Psoas muscle (tissue), 8 donors: ENCODE measurements around the gene ALS2CL. TPM values are rescaled to one million over a fixed set of nuclear protein-coding genes. Genes with fewer than 3 reads are reported as not detected.

Experiments used
- ATAC-seq, 4 donors: fragments of 200-7000 bp; cut with Tn5 transposase; one replicate each; pipeline ENCODE4 v1.9.1; 2020; ENCODE audit warnings: moderate library complexity in 3 of 4, mild to moderate bottlenecking in 2 of 4
- DNase-seq, 2 donors: peaks; one replicate each; pipeline ENCODE4 v3.0.0-alpha.2; 2020
- H3K27ac ChIP-seq: fragments of 200-600 bp; one replicate; pipeline ENCODE4 v1.8.0; 2022
- H3K27me3 ChIP-seq, 3 donors: fragments of 200-600 bp in 1 of 3; one replicate each; pipeline versions ENCODE4 v1.6.1 to v1.8.0; 2013 to 2022; ENCODE audit warnings: low read length in 2 of 3, mild to moderate bottlenecking in 2 of 3, moderate library complexity in 1 of 3; ENCODE audit not compliant: insufficient read depth in 3 of 3
- H3K36me3 ChIP-seq, 2 donors: fragments of 200-600 bp in 1 of 2; one replicate each; pipeline versions ENCODE4 v1.6.1 to v1.8.0; 2013 to 2022; ENCODE audit warnings: low read depth in 1 of 2, mild to moderate bottlenecking in 1 of 2, moderate library complexity in 1 of 2; ENCODE audit not compliant: insufficient read depth in 1 of 2
- H3K4me1 ChIP-seq: fragments of 200-600 bp; one replicate; pipeline ENCODE4 v1.8.0; 2022
- H3K4me3 ChIP-seq: fragments of 200-600 bp; one replicate; pipeline ENCODE4 v1.8.0; 2022; ENCODE audit warnings: mild to moderate bottlenecking
- H3K9me3 ChIP-seq: fragments of 200-600 bp; one replicate; pipeline ENCODE4 v1.8.0; 2022
- CTCF ChIP-seq: fragments of 200-600 bp; IDR thresholded peaks from one replicate; pipeline ENCODE4 v1.8.0; 2022; ENCODE audit warnings: antibody characterized with exemption
- WGBS, 3 donors: extraction: QIAGEN DNeasy Blood & Tissue Kit; methylation state at CpG; one replicate each; pipeline versions ENCODE4 v1.1.6 to v1.1.7; 2013; 5-methylcytosine and 5-hydroxymethylcytosine counted together
- intact Hi-C, 2 donors: fragments of 100-400 bp; cut with DNase I; formaldehyde crosslinking; loops; one replicate each; pipeline versions ENCODE4 v1.11.0 to v1.14.2; 2022
- polyA plus RNA-seq, 3 donors: library from polyadenylated mRNA; stranded (reverse); fragments of 200-250 nt; gene quantifications; one replicate each; pipeline ENCODE4 v1.2.3, GENCODE V29; 2013
- total RNA-seq, 4 donors: library from RNA; stranded (reverse); fragmentation: NEBNext Ultra II Directional in 2 of 4; extraction: Animal tissue kit (Norgen Biotek cat#: 25700) in 2 of 4; gene quantifications; one replicate each; pipeline versions ENCODE4 v1.2.1 to v1.2.4, GENCODE V29; 2021 to 2023
- donor health status: healthy with polysubstance abuse.
- donor health status: DM: no; HTN: no; CAD: no; lungs with moderate emphysema.
- donor health status: Bipolar disorder and iron deficiency.
- donor health status: healthy.
- donor health status: DM: yes; HTN: yes; CAD: no.
- donor health status: DM: no; HTN: no; CAD: no.
- donor health status: DM: no; HTN: no; CAD: no.
- donor health status: DM: yes; HTN: yes; CAD: no.

The ALS2CL gene
- total and polyA plus RNA-seq, 7 donors = 5.0 to 10.1 (median 6.3) TPM

- intact Hi-C loops = no loop called here
- H3K4me1 ChIP-seq = no peaks in the 10 kb centered on the region
These were observed 24.2 kb upstream of the ALS2CL start, which contains the start of gene PRSS50 for GRCh38 chr3:46717447-46718231. Gene PRSS50, minus strand, starts transcription at chr3:46717869. Its CDS starts 45 bp downstream, at chr3:46717824.

DNA sequence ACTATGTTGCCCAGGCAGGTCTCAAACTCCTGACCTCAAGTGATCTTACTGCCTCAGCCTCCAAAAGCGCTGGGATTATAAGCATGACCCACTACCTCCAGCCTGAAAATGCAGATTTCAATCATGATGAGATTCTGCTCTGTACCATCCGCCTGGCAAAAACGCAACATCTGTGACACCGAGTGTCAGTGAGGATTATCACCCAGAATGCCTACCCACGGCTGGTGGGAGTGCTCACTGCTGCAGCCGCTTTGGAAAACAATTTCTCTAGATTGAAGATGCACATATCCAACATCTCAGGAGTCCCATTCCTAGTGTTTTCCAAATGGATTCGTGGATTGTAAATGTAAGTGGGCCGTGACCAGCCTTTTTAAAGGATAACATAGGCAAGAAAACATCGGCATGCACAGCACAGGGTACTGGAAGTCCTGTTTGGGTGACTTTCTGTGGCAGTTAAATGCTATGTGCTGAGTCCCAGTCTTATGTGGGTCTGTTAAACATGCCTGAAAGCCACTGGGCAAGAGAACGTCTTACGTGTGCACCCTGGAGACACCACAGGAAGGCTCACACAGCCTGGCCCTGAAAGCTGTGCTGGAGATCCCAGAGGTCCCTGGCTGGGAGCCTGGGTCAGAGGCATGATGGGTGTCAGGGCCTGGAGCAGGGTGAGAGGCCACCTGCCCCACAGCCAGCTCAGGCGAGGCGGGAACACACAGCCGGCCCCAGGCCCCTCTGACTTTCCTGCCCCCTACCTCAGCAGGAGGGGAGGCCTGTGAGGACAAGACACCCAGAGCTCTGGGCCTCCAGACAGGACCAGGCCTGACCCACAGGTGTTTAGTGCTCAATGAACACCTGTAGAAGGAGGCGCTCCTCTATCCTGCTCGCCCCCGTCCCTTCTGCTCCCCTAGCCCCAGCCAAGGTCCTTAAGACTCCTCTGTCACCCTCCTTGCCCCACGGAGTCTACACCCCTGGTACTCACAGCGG lies 23.3 kb upstream of the ALS2CL start:
- peaks cover 0 to 8% (median 3%) of the 10 kb centered on the region in 3 donors for H3K27me3 ChIP-seq
- intact Hi-C loops = no loop called here
- TF ChIP-seq CTCF = no peak

More at GRCh38 chr3:46717447-46718231, 24.2 kb upstream of the ALS2CL start, which contains the start of gene PRSS50:
- H3K27ac ChIP-seq = no peak within 1 kb of the TSS
- H3K36me3 ChIP-seq = no peaks in the 10 kb centered on the region
- TF ChIP-seq CTCF = no peak
- H3K27me3 ChIP-seq = peaks cover 0 to 8% (median 3%) of the 10 kb centered on the region in 3 donors
- H3K9me3 ChIP-seq = no peaks in the 10 kb centered on the region
- DNase-seq = peak in 1 of 2 donors; percentile 47
- no peak within 1 kb of the TSS for H3K4me3 ChIP-seq
- peak in 2 of 4 donors; percentile 43 to 65 for ATAC-seq
- 46 to 62% (median 55%) methylated on average over 47 to 61 of the region's 61 CpGs for WGBS, 3 donors

GRCh38 chr3:46715507-46716175 lies 22.2 kb upstream of the ALS2CL start:
- WGBS, 3 donors = 86 to 88% (median 88%) methylated on average over 11 of the region's 11 CpGs
- Histone ChIP-seq H3K9me3 (no peaks in the 10 kb centered on the region), H3K36me3 (no peaks in the 10 kb centered on the region), H3K4me1 (peaks cover 7% of the 10 kb centered on the region), H3K27ac (no peak overlapping the region), H3K4me3 (no peak overlapping the region), H3K27me3 (peaks cover 0 to 8% (median 3%) of the 10 kb centered on the region in 3 donors)
- intact Hi-C loops = no loop called here
- TF ChIP-seq CTCF = no peak
- DNase-seq (peak in 1 of 2 donors; percentile 41), ATAC-seq (no peak)

More for the DNA sequence above, 23.3 kb upstream of the ALS2CL start:
- ATAC-seq (no peak), DNase-seq (peak in 1 of 2 donors; percentile 39)
- 81 to 87% (median 86%) methylated on average over 19 of the region's 19 CpGs for WGBS, 3 donors
- no peaks in the 10 kb centered on the region for H3K36me3 ChIP-seq
- H3K4me1 ChIP-seq = peaks cover under 1% of the 10 kb centered on the region
- H3K4me3 ChIP-seq = no peak overlapping the region
- no peaks in the 10 kb centered on the region for H3K9me3 ChIP-seq
- no peak overlapping the region for H3K27ac ChIP-seq

DNA sequence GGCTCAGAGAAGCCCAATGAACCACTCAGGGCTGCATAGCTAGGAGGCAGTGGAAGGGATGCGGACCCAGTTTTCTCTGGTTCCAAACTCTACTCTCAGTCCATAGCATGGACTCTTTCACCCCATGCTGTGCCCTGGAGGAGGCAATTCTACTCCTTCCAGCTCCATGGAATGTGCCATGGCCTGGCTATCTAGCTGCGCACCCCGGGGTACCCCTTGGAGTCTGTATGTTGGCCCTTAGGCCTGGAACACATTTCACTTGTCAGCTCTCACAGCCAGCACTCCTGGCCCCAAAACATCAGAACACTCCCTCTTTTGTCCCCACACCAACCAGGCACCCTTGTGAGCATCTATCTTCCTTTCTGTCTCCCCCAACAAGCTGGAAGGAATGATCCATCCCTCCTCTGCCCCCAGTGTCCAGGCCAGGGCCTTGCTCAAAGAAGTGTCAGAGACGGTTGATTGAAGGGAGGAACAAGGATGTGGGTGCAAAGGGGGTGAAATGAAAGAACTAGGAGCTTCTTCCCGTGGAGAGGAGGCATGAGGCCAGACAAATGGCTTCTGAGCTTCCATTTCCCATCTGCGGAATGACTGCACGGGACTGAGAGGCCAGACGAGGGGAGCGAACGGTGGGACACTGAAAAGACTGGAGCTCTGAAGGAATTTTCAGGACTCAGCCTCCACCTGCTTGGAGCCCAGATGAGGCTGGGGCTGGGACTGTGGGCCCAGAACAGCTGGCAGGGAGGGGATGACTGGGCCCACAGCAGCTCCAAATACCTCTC lies 21.4 kb upstream of the ALS2CL start:
- intact Hi-C loops = no loop called here
- no peak for ATAC-seq

More for the DNA sequence above, 21.4 kb upstream of the ALS2CL start:
- Histone ChIP-seq H3K4me1 (peaks cover 7% of the 10 kb centered on the region), H3K4me3 (no peak overlapping the region), H3K9me3 (no peaks in the 10 kb centered on the region), H3K27ac (no peak overlapping the region), H3K36me3 (peaks cover 0 to 3% of the 10 kb centered on the region in 2 donors), H3K27me3 (peaks cover 0 to 6% (median 3%) of the 10 kb centered on the region in 3 donors)
- no peak for DNase-seq
- 79 to 91% (median 81%) methylated on average over 10 of the region's 10 CpGs for WGBS, 3 donors
- no peak for TF ChIP-seq CTCF
